Muscle of back (tissue), 11 donors: ENCODE data around the gene CXXC4. TPM values are rescaled to one million over a fixed set of nuclear protein-coding genes. Genes with fewer than 3 reads are reported as not detected.
A peak's percentile ranks its signal among the peaks of the same experiment; 100 is the strongest.

ENCODE experiments used
- DNase-seq, 3 donors: peaks; one replicate each; pipeline versions ENCODE4 v3.0.0 to v3.0.0-alpha.2; 2013
- polyA plus RNA-seq, 10 donors: library from polyadenylated mRNA; unstranded; fragments of 120-200 nt; gene quantifications; one replicate each; pipeline ENCODE4 v1.2.1, GENCODE V29; 2013; ENCODE audit not compliant: insufficient read length in 10 of 10

The CXXC4 gene
- polyA plus RNA-seq, 10 donors, result 1.5 to 3.9 (median 2.2) TPM

GRCh38 chr4:104489731-104490095 lies 5.0 kb downstream of the CXXC4 start:
- no peak for DNase-seq

DNA sequence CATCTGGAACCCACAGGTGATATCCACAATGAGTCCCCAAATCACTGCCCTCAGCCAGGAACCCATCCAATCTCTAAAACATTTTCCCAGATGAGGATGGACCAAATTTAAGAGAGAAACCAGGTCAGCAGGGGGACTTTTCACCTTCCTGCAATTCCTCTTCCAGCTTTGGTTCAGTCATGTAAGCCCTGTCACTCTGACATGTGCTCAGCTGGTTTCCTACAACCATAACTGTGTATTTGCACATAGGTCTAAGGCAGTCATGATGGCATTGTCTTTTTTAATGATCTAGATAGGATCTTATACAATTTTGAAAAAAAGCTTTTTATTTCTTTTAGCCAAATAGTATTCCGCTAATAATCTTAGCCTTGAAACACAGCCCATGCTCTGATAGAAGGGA lies 6.5 kb downstream of the CXXC4 start:
- DNase-seq, result no peak

GRCh38 chr4:104486716-104487504 lies 7.8 kb downstream of the CXXC4 start:
- DNase-seq, result no peak

DNA sequence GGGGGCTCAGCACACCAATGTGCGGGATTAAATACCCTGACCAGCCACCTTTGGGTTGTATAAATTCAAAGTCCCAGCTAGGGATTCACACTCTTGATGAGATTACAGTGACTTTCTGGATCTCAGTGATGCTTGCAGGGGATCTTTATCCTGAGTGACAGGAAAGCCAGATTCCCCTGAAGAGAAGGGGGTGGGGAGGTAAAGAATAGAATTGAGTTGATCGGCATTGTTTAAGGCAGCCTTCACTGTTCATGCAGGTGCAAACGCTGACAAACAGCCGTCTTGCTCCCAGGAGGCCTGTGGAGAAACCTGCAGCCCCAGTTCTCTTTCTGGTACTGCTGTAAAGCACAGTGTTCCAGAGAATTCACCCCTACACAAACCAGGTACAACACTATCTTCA lies 19.0 kb downstream of the CXXC4 start:
- DNase-seq, result no peak

DNA sequence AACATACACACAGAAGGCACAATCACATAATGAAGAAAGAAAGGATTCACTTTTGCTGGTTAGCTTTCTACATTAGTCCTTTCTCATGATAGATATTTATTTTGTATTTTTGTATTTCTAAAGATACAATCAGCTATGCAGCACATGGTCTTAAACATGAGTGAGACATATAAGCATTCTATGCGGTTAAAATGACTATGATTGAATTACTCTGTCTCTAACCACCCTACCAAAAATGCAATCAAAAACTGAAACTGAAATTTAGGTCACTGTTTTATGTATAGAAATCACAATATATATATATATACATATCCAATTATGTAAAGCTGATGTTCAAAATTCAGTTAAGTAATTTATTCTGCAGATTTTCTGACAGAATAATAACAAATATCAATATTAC lies 21.9 kb downstream of the CXXC4 start:
- no peak for DNase-seq

DNA sequence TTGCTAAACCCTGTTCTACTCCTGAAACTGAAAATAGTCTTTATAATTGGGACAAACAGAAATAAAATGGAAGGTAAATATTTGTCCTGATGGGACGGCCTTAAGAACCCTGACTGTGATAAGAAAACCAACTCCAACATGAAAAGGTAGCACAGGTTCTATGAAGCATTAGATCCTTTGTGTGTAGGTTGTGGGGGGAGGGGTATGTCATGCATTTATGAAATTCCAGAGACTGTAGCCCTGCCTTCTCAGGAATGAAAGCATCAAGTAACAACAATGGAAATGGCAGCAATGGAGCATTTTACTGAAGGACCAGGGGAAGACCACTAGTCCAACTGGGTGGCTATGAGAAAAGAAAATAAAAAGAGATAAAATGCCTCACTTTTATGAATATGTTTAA lies 23.9 kb downstream of the CXXC4 start:
- no peak for DNase-seq

- no peak for DNase-seq
Observed at GRCh38 chr4:104469794-104470193, 24.9 kb downstream of the CXXC4 start.

DNA sequence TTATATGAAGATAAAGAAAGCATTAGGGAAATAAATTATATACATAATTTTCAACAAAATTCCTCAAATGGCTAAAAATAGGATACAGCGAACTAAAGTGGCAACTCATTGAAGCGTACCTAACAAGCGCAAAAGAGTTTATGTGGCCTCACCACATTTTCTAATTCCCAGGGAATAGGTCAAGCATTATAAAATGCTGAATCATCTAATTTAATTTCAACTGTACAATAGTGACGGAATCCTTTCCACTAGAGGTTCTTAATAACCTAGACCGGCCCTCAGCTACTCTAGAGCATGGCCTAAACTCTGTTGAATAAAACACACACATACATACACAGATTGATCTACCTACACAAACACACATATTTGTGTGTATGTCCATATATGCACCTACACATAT lies 29.1 kb downstream of the CXXC4 start:
- no peak for DNase-seq

DNA sequence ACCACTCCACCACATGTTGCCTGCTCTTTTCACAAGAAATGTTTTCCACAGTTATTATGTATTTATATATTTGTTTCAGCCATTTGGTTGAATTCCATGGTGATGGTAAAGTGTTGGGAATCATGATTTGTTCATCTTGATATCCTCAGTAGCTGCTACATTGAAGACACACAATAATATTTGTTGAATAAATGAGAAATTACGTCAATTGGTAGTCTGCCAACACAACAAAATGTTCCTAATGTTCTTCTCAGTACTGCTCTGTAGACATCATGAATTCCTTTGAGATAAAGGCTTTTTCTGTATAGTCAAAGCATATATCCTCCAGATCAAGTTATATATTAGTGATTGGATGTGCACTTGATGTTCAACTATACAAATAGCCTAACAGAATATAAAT lies 29.5 kb downstream of the CXXC4 start:
- DNase-seq, result peak in 1 of 3 donors; percentile 16

DNA sequence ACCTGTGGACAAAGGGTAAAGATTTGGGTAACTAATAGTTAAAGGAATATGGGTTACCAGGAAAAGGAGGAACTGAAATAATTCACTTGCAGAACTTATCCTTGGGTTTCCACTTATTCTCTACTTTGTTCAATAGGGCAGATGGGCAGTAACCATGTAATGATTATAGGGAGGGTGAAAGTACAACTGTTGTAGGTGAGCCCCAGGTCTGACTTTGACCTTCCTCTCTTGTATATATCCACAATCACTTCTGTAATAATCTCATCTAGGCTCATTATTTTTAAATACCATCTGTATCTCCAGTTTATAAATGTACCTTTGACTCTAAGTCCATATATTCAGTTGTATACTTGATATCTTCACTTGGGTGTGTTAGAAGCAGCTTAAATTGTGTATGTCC lies 32.1 kb downstream of the CXXC4 start:
- DNase-seq, result no peak

DNA sequence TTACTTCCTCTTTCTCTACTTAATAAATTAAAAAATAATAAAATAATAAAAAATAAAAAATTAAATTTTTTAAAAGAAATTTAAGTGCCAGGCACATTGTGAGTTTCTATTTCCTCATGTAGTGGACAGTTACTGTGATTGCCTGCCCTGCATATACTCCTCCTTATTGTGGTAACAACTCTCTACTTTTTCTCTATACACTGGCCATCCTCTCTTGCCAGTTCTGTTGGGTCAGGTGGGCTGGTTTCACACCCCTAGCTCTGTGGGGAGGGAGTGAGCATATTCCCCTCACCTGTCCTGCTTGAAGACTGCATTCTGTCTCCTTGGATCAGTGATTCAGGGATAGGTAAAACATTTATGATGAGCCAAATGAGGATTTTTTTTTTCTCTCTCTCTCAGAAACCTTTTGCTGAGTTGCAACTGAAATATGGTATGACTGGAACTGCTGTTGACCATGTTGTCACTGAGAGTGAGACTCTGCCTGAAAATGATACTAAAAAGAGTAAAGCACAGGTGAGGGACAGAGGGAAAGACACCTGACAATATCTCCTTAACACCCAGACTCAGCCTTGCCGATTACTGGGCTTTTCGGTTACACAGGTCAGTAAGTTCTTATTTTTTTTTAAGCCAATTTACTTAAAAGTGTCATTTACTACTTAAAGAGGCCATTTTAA lies 37.2 kb downstream of the CXXC4 start:
- DNase-seq, result no peak

DNA sequence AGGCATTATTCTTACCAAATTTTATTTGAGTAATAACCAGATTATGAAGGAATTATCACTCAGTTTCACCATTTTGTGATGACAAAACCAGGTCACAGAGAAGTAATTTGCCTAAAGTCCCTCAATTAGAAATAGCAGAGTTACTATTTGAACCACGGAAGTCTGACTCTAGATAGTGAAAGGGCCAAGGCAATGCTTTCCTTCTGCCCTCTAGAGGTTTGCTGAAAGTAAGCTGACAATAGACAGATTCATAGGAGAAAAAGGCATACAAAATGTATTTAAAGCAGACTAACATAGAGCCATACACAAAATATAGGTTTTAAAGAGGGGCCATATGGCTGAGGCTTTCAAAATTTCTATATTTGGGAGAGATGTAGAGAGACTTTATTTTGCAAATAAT lies 43.1 kb downstream of the CXXC4 start:
- DNase-seq, result peak in 1 of 3 donors; percentile 4

GRCh38 chr4:104449537-104449936 lies 45.2 kb downstream of the CXXC4 start:
- DNase-seq, result no peak

GRCh38 chr4:104447294-104447693 lies 47.4 kb downstream of the CXXC4 start:
- DNase-seq, result peak in 1 of 3 donors; percentile 23

DNA sequence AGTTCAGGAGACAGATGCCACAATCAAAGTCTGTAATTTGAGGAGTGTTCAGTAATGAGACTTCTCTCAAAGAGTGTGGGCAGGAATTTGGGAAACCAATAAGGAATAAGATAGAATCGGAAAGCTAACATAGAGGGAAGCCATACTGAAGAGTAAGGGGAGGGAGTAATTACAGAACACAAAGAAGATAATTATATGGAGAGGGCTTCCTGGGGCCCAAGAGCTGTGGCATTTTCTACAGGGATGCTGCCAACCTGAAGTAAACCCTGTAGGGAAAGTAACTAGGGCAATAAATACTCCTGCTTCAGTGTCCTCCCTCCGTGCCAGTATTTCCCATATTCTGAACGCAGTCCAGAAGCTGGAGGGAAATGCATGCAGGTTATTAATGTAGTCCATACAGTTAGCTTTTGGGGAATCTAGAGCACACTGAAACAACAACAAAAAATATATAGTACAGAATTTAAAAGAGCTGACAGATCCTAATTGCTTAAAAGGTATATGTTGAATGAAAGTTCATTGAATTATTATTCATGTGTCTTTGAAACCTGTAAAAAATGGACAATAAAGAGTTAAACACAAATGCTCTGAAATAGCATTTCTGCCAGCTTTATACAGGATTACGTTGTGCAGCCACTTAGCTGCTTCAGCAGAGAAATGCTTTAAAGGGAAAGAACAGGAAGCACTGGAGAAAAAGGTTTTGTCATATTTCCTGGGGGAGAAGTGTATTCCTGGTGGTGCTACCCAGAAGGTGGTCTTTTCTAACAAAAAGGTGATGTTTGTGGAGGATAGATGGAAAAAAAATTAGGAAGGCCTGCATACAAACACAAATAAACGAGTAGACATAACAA lies 48.0 kb downstream of the CXXC4 start:
- DNase-seq, result peak in 1 of 3 donors; percentile 25

- no peak for DNase-seq
Observed at GRCh38 chr4:104444685-104445084, 50.0 kb downstream of the CXXC4 start.

- DNase-seq, result no peak
Observed at GRCh38 chr4:104436542-104436941, 58.2 kb downstream of the CXXC4 start.

GRCh38 chr4:104429150-104429741 lies 65.4 kb downstream of the CXXC4 start:
- peak in 1 of 3 donors; percentile 7 for DNase-seq

DNA sequence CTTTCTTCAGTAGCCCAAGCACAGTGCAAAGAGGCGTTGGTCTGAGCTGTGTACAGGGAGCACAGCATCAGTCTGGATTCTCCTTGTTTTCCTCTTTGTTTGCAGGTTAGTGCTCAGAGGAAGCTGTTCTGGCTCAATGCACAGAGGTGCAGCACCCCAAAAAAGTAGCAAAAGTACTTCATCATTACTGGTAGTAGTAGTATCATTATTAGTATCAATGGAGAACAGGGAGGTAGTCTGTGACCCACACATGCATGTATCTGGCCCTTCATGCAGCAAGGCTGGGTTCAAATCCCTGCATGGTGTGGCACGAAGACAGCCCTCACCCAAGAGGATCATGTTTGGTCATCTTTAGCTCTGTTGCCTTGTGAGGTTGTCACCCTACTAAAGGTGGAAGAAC lies 68.7 kb downstream of the CXXC4 start:
- DNase-seq, result no peak

GRCh38 chr4:104424989-104425388 lies 69.7 kb downstream of the CXXC4 start:
- DNase-seq, result peak in 1 of 3 donors; percentile 16

GRCh38 chr4:104424475-104424941 lies 70.2 kb downstream of the CXXC4 start:
- DNase-seq, result peak in 1 of 3 donors; percentile 39

DNA sequence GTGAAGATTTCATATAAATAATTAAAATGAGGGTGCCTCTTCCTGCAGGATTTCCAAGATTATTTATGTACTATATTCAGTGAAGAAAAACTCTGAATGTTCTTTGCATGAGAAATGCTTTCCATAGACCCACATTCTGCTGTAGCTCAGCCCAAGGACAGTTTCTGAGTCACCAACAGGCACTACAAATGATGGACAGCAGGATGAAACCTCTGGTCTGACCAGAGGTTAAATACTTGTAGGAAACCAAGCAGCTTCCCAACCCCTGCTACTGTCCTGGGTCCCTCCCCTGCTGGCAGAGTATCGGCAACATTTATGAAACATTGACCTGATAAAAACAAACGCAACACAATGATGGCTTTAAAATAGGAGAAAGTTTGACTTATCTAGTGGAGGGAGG lies 73.1 kb downstream of the CXXC4 start:
- no peak for DNase-seq
